Inflammatory macrophage treated with lipopolysaccharide for 4 hours (primary cell): Measurements from ENCODE around the gene ELL2.
A peak's percentile ranks its signal among the peaks of the same experiment; 100 is the strongest.

Experiments used
- DNase-seq: peaks from one replicate; pipeline ENCODE4 v3.0.0-alpha.2; 2020

ELL2 gene

GRCh38 chr5:95874246-95874645, 87.4 kb downstream of the ELL2 start:
- DNase-seq: no peak

- no peak for DNase-seq
Observed at GRCh38 chr5:95873351-95873750, 88.3 kb downstream of the ELL2 start.

GRCh38 chr5:95872346-95873268, 89.0 kb downstream of the ELL2 start:
- DNase-seq: no peak

GRCh38 chr5:95871146-95871806, 90.4 kb downstream of the ELL2 start:
- peak; percentile 37 for DNase-seq

- peak; percentile 95 for DNase-seq
Observed at GRCh38 chr5:95870105-95870672, 91.5 kb downstream of the ELL2 start.

GRCh38 chr5:95869173-95869855, 92.3 kb downstream of the ELL2 start:
- DNase-seq: peak; percentile 71

- no peak for DNase-seq
Observed at GRCh38 chr5:95868136-95868535, 93.5 kb downstream of the ELL2 start.

- DNase-seq: peak; percentile 77
Observed at GRCh38 chr5:95866435-95867040, 95.1 kb downstream of the ELL2 start.

GRCh38 chr5:95864944-95865504, 96.6 kb downstream of the ELL2 start:
- peak; percentile 72 for DNase-seq

GRCh38 chr5:95864456-95864855, 97.2 kb downstream of the ELL2 start:
- no peak for DNase-seq

- peak; percentile 88 for DNase-seq
Observed at GRCh38 chr5:95863383-95863757, 98.3 kb downstream of the ELL2 start.

- peak; percentile 73 for DNase-seq
Observed at GRCh38 chr5:95862671-95863382, 98.8 kb downstream of the ELL2 start.

GRCh38 chr5:95861864-95862561, 99.6 kb downstream of the ELL2 start:
- DNase-seq: peak; percentile 40

GRCh38 chr5:95861221-95861863, 100.3 kb downstream of the ELL2 start:
- DNase-seq: peak; percentile 95

- DNase-seq: no peak
Observed at GRCh38 chr5:95859661-95860060, 102.0 kb downstream of the ELL2 start.

GRCh38 chr5:95858661-95859595, 102.7 kb downstream of the ELL2 start:
- DNase-seq: peak; percentile 94

- DNase-seq: peak; percentile 82
Observed at GRCh38 chr5:95858023-95858461, 103.6 kb downstream of the ELL2 start.

- no peak for DNase-seq
Observed at GRCh38 chr5:95857185-95857945, 104.3 kb downstream of the ELL2 start.
